GM12891 (cell line): ENCODE measurements around the gene STAT1.
A peak's percentile ranks its signal among the peaks of the same experiment; 100 is the strongest.

Experiments used
- DNase-seq: peaks from one replicate; pipeline ENCODE4 v3.0.0; 2011; ENCODE audit warnings: low spot score; ENCODE audit not compliant: insufficient read length
- FAIRE-seq: peaks from 2 replicates; lab custom pipeline; 2011; peaks lifted over from hg19 to GRCh38; lab: Jason Lieb, UNC
- PAX5 ChIP-seq: IDR thresholded peaks from 2 replicates; pipeline ENCODE4 v1.6.1; 2011; ENCODE audit warnings: low read length, moderate library complexity, mild to moderate bottlenecking; ENCODE audit not compliant: insufficient read depth, severe bottlenecking
- POLR2A ChIP-seq: IDR thresholded peaks from 2 replicates; pipeline ENCODE4 v1.6.1; 2011; ENCODE audit warnings: low read depth, low read length, control low read depth
- POLR2AphosphoS5 ChIP-seq: IDR thresholded peaks from 2 replicates; pipeline ENCODE4 v1.6.1; 2011; ENCODE audit warnings: low read depth, low read length, control low read depth
- POU2F2 ChIP-seq: IDR thresholded peaks from 2 replicates; pipeline ENCODE4 v1.6.1; 2011; ENCODE audit warnings: low read depth, mild to moderate bottlenecking, control low read depth, low read length, moderate library complexity
- SPI1 ChIP-seq: IDR thresholded peaks from 2 replicates; pipeline ENCODE4 v1.6.1; 2011; ENCODE audit warnings: low read depth, low read length, control low read depth
- TAF1 ChIP-seq: IDR thresholded peaks from 2 replicates; pipeline ENCODE4 v1.6.1; 2011; ENCODE audit warnings: low read depth, low read length, control low read depth

The STAT1 gene

DNA sequence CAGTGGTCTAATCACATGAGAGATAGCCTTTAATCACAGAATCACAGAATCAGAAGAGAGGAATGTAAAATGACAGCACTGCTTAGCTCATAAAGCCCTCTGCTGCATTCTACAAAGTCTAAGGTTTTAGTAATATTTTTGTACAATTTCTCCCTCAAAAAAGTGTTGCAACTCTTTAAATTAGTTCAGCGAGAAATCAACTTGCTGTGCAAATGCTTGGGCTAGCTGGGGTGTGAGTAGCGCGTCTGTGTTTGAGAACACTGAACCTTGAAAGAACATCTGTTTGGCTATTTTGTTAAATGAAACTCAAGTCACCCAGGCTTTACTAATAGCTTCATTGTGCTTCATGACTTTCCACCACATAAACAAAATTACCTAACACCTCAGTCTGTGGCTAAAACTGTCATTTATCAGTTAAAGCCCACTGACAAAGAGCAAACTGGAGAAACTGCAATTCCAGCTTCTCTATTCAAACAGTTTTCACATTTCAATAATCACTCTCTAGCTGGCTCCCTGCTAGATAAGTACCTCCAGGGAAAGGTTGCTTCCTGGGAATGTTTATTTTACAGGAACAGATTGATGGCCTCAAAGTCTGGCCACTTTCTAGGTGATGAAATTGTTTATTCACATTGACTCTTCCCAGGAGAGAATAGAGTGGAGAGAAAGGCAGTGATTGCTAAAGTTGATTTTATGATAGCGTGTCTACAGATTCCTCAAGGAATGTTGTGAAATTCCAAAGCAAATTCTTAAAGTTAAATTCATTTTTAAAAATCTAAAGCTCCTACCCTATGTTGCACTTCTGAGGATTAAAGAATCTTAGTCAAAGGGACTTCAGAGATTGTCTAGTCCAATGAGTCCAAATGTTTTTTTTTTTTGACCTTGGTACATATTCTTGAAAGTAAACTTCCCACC lies 36.0 kb upstream of the STAT1 start:
- FAIRE-seq = peak; percentile 5
- no peak for TF ChIP-seq POLR2AphosphoS5
- TF ChIP-seq POU2F2 = no peak
- TF ChIP-seq PAX5 = no peak
- no peak for TF ChIP-seq SPI1
- no peak for TF ChIP-seq TAF1
- no peak for TF ChIP-seq POLR2A
- DNase-seq = no peak

- TF ChIP-seq POLR2AphosphoS5 (no peak), SPI1 (no peak), POLR2A (no peak), PAX5 (no peak), TAF1 (no peak), POU2F2 (no peak)
- DNase-seq = no peak
- no peak for FAIRE-seq
These were observed 34.1 kb upstream of the STAT1 start for GRCh38 chr2:191048073-191048472.

- no peak for TF ChIP-seq PAX5
- no peak for TF ChIP-seq POU2F2
- no peak for TF ChIP-seq POLR2AphosphoS5
- TF ChIP-seq SPI1 = no peak
- TF ChIP-seq TAF1 = no peak
- TF ChIP-seq POLR2A = no peak
- DNase-seq = no peak
- no peak for FAIRE-seq
These were observed 31.2 kb upstream of the STAT1 start for GRCh38 chr2:191045141-191045540.

- DNase-seq (no peak), FAIRE-seq (no peak)
- TF ChIP-seq POU2F2 (no peak), TAF1 (no peak), POLR2AphosphoS5 (no peak), POLR2A (no peak), SPI1 (no peak), PAX5 (no peak)
These were observed 29.5 kb upstream of the STAT1 start for GRCh38 chr2:191043438-191043837.

GRCh38 chr2:191041418-191042161 lies 27.6 kb upstream of the STAT1 start:
- no peak for TF ChIP-seq PAX5
- TF ChIP-seq POU2F2 = no peak
- TF ChIP-seq SPI1 = no peak
- no peak for TF ChIP-seq TAF1
- no peak for TF ChIP-seq POLR2AphosphoS5
- no peak for TF ChIP-seq POLR2A
- FAIRE-seq (no peak), DNase-seq (no peak)

GRCh38 chr2:191039616-191040015 lies 25.6 kb upstream of the STAT1 start:
- TF ChIP-seq TAF1 (no peak), POLR2A (no peak), SPI1 (no peak), PAX5 (no peak), POLR2AphosphoS5 (no peak), POU2F2 (no peak)
- no peak for FAIRE-seq
- no peak for DNase-seq

DNA sequence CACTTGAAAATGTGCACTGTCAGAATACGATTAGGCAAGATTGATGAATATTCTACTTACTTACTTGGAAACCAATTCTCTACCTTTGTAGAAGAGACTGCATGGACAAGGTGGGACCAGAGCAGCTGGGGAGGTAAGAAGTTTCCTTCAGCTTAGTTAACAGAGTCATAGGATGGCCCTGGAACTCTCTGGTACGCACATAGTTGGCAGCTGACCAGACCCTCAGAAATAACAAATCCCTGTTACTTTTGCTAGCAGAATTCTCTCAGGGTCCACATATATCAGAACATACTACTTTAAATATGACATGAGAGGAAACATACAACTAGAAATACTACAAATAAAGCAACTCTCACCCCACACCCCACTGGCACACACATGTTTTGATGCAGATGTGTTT lies 24.8 kb upstream of the STAT1 start:
- no peak for FAIRE-seq
- DNase-seq = no peak
- TF ChIP-seq POU2F2 = no peak
- TF ChIP-seq PAX5 = no peak
- TF ChIP-seq POLR2A = no peak
- TF ChIP-seq POLR2AphosphoS5 = no peak
- TF ChIP-seq SPI1 = no peak
- TF ChIP-seq TAF1 = no peak

- FAIRE-seq (peak; percentile 41), DNase-seq (no peak)
- TF ChIP-seq SPI1 = peak; percentile 40
- TF ChIP-seq POLR2AphosphoS5 = no peak
These were observed 24.3 kb upstream of the STAT1 start for GRCh38 chr2:191038241-191038725.

DNA sequence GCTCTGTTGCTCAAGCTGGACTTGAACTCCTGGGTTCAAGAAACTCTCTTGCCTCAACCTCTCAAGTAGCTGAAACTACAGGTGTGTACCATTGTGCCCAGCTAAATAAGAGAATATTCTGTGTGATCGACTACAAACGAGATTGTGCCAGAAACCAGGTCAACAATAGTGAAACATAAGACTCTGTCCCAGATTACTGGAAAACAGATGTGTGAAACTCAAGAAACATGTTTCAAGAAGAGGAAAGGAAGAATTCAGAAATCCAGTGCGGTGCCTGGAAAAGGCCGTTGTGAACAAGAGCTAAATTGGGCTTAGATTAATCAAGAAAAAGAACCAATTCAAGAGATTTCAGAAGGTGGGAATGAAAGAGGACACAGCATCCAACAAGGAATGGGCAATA lies 23.4 kb upstream of the STAT1 start:
- FAIRE-seq (no peak), DNase-seq (no peak)
- TF ChIP-seq PAX5 = no peak
- no peak for TF ChIP-seq TAF1
- TF ChIP-seq SPI1 = no peak
- TF ChIP-seq POLR2A = no peak
- no peak for TF ChIP-seq POU2F2
- no peak for TF ChIP-seq POLR2AphosphoS5
